ENCODE data around the gene MYO9B. TPM values are rescaled to one million over a fixed set of nuclear protein-coding genes. Genes with fewer than 3 reads are reported as not detected.
A peak's percentile ranks its signal among the peaks of the same experiment; 100 is the strongest.

MYO9B gene
- total RNA-seq, 1 experiment from 2014 or later, result 58.6 TPM

- Mint-ChIP-seq H3K27ac (0 out of 7 replicates have a peak overlapping the region, but pooled peaks of 1 of the 3 experiments have one; percentile 39), H3K27me3 (ENCODE audit: low read depth) (no peaks in the 10 kb centered on the region), H3K4me3 (no peak overlapping the region), H3K9me3 (no peaks in the 10 kb centered on the region), H3K4me1 (0 out of 4 replicates have a peak, but pooled peaks cover 0 to 3% of the 10 kb centered on the region in 2 experiments), H3K36me3 (ENCODE audit: insufficient read depth in 1 of 3, low read depth in 3 of 3) (peaks cover 14 to 45% (median 32%) of the 10 kb centered on the region in 3 experiments; a peak in 6 of 7 replicates)
- no peak overlapping the region for H4K91ac ChIP-seq (ENCODE audit: insufficient read length, low read depth, low read length)
- H2AFZ ChIP-seq (ENCODE audit: low read length), result no peak overlapping the region
- H3K56ac ChIP-seq (ENCODE audit: insufficient read length, low read depth, low read length), result no peak overlapping the region
- no peaks in the 10 kb centered on the region for H4K20me1 ChIP-seq (ENCODE audit: control insufficient read depth, insufficient read depth, insufficient read length)
- H3K14ac ChIP-seq (ENCODE audit: insufficient read depth, low read length), result no peak overlapping the region
- H2BK12ac ChIP-seq (ENCODE audit: insufficient read length, low read depth, low read length), result no peak overlapping the region
- H3K79me1 ChIP-seq (ENCODE audit: insufficient read depth, low read depth, low read length, poor library complexity, severe bottlenecking), result no peaks in the 10 kb centered on the region
- H3K23me2 ChIP-seq (ENCODE audit: insufficient read length, low read depth, low read length, poor library complexity, severe bottlenecking), result no peaks in the 10 kb centered on the region
- H3K23ac ChIP-seq (ENCODE audit: insufficient read length, low read depth, low read length), result no peak overlapping the region
- WGBS (ENCODE audit: extremely low coverage, insufficient read length, low lambda C conversion rate), result no CpG with 5 or more reads among the region's 10 CpGs
- no peak overlapping the region for H4K5ac ChIP-seq (ENCODE audit: insufficient read length, low read depth, low read length)
- DNase-seq, result no peak
- H3K4me1 ChIP-seq (ENCODE audit: insufficient read depth, low read length), result no peaks in the 10 kb centered on the region; the same call in 1 of the 2 replicates
- no peak overlapping the region for H4K8ac ChIP-seq (replicated peaks; ENCODE audit: insufficient read length, low read depth, low read length)
- H3K9me3 ChIP-seq (ENCODE audit: control insufficient read depth, low read depth, low read length), result no peaks in the 10 kb centered on the region
- no peak overlapping the region for H3T11ph ChIP-seq (ENCODE audit: low read length)
- H3K9ac ChIP-seq (ENCODE audit: extremely low read depth, insufficient read length, low read length), result no peak overlapping the region
- H3K27me3 ChIP-seq (ENCODE audit: insufficient read depth, low read length), result no peaks in the 10 kb centered on the region
- no peak overlapping the region for H2BK120ac ChIP-seq (ENCODE audit: low read depth, low read length, poor library complexity, severe bottlenecking)
- no peak overlapping the region for H2BK5ac ChIP-seq (ENCODE audit: insufficient read length, low read length)
- H3K18ac ChIP-seq (ENCODE audit: insufficient read length, low read depth, low read length), result no peak overlapping the region
- no peak for TF ChIP-seq CTCF (conservative IDR thresholded peaks at IDR 0.05)
- H3K27ac ChIP-seq (ENCODE audit: insufficient read length, low read depth, low read length), result no peak overlapping the region
- H2AK5ac ChIP-seq (ENCODE audit: insufficient read length, low read length), result no peak overlapping the region
- no peak overlapping the region for H3K4ac ChIP-seq (ENCODE audit: low read depth, low read length)
- H2BK20ac ChIP-seq (ENCODE audit: low read depth, low read length, poor library complexity, severe bottlenecking), result no peak overlapping the region
- H2BK15ac ChIP-seq (ENCODE audit: low read depth, low read length), result no peak overlapping the region
- H3K79me2 ChIP-seq (ENCODE audit: insufficient read depth, low read length), result no peaks in the 10 kb centered on the region
- no peak overlapping the region for H3K4me2 ChIP-seq (ENCODE audit: insufficient read depth, insufficient read length, low read length)
These were observed 78.4 kb downstream of the MYO9B start for GRCh38 chr19:17153996-17154395.
